CD4-positive, alpha-beta T cell (primary cell): ENCODE results near the gene SCN8A. TPM values are rescaled to one million over a fixed set of nuclear protein-coding genes. Genes with fewer than 3 reads are reported as not detected.

Source experiments
- ATAC-seq: fragments of 200-7000 bp; cut with Tn5 transposase; one replicate; pipeline ENCODE4 v1.10.0; 2022; ENCODE audit warnings: mild to moderate bottlenecking; ENCODE audit not compliant: poor library complexity
- CTCF ChIA-PET: fragments of 350-600 bp; sonication (Branson Sonifier 250); formaldehyde crosslinking; loops from one replicate; lab custom pipeline; 2021; ENCODE audit warnings: antibody characterized with exemption, inconsistent platforms; lab: Charles Lee
- POLR2A ChIA-PET: fragments of 350-600 bp; sonication (Branson Sonifier 250); formaldehyde crosslinking; loops from one replicate; lab custom pipeline; 2021; ENCODE audit warnings: antibody characterized with exemption, inconsistent platforms; lab: Charles Lee
- DNase-seq, 14 experiments: peaks; one replicate each; pipeline ENCODE4 v3.0.0-alpha.2; 2013 to 2020; ENCODE audit warnings: mixed read lengths in 2 of 14
- H3K27ac ChIP-seq, 2 donors: one replicate each; pipeline versions ENCODE4 v1.5.1 to v1.7.0; 2013; ENCODE audit warnings: low read length in 2 of 2, low read depth in 1 of 2, mild to moderate bottlenecking in 1 of 2
- H3K27me3 ChIP-seq, 2 experiments: 1 replicate in 1 of 2; 2 replicates in 1 of 2; pipeline versions ENCODE4 v1.6.1 to v1.7.0; 2013; ENCODE audit warnings: low read length in 2 of 2, control low read depth in 1 of 2, mild to moderate bottlenecking in 1 of 2, moderate library complexity in 1 of 2; ENCODE audit not compliant: insufficient read depth in 2 of 2, control insufficient read depth in 1 of 2
- H3K36me3 ChIP-seq: one replicate; pipeline ENCODE4 v1.6.1; 2013; ENCODE audit warnings: low read length, control low read depth; ENCODE audit not compliant: insufficient read depth
- H3K4me1 ChIP-seq: one replicate; pipeline ENCODE4 v1.6.1; 2013; ENCODE audit warnings: low read length, control low read depth; ENCODE audit not compliant: insufficient read depth
- H3K4me3 ChIP-seq: one replicate; pipeline ENCODE4 v1.5.1; 2013; ENCODE audit warnings: mild to moderate bottlenecking, low read length, moderate library complexity
- H3K9me3 ChIP-seq, 2 experiments: 1 replicate in 1 of 2; 2 replicates in 1 of 2; pipeline versions ENCODE4 v1.6.1 to v1.7.0; 2013; ENCODE audit warnings: low read length in 2 of 2, mild to moderate bottlenecking in 2 of 2, control low read depth in 1 of 2, moderate library complexity in 1 of 2; ENCODE audit not compliant: control insufficient read depth in 1 of 2, insufficient read depth in 1 of 2
- H3K27ac Mint-ChIP-seq: one replicate; pipeline ENCODE4 v1.8.0; 2020; ENCODE audit warnings: mixed read lengths
- H3K27me3 Mint-ChIP-seq: one replicate; pipeline ENCODE4 v1.8.0; 2021; ENCODE audit warnings: mixed read lengths
- H3K36me3 Mint-ChIP-seq: one replicate; pipeline ENCODE4 v1.8.0; 2021; ENCODE audit warnings: low read depth, mixed read lengths
- H3K4me1 Mint-ChIP-seq: one replicate; pipeline ENCODE4 v1.8.0; 2021; ENCODE audit warnings: low read depth, mixed read lengths
- H3K4me3 Mint-ChIP-seq: one replicate; pipeline ENCODE4 v1.8.0; 2020; ENCODE audit warnings: mild to moderate bottlenecking, mixed read lengths
- H3K9me3 Mint-ChIP-seq: one replicate; pipeline ENCODE4 v1.8.0; 2020; ENCODE audit warnings: mixed read lengths
- intact Hi-C, 2 experiments: fragments of 100-400 bp; cut with DNase I in 1 of 2; cut with micrococcal nuclease in 1 of 2; formaldehyde crosslinking; loops; one replicate each; pipeline versions ENCODE4 v1.15.1 to v1.9.0; 2023 to 2025; cut with DNase I, micrococcal nuclease
- total RNA-seq, 174 experiments: library from RNA in 2 of 174; stranded (reverse) in 2 of 174; gene quantifications; one replicate each; pipeline ENCODE4 v1.2.3 and lab custom pipeline; 2021 to 2026
- TF ChIP-seq, protein P1 (sequence below): fragments of 200-600 bp; IDR thresholded peaks from one replicate; pipeline ENCODE4 v1.8.0; 2022; ENCODE audit warnings: antibody characterized with exemption, mild to moderate bottlenecking

SCN8A gene
- total RNA-seq, 2 experiments from 2014 or later = 0.14 to 0.36 TPM

GRCh38 chr12:51645961-51646360, 54.9 kb downstream of the SCN8A start:
- Mint-ChIP-seq H3K9me3 (peaks cover 4% of the 10 kb centered on the region), H3K27me3 (peaks cover 7% of the 10 kb centered on the region), H3K4me1 (no peaks in the 10 kb centered on the region), H3K27ac (no peak overlapping the region), H3K4me3 (no peak overlapping the region), H3K36me3 (no peaks in the 10 kb centered on the region)
- peaks cover 4 to 7% of the 10 kb centered on the region in 2 experiments for H3K9me3 ChIP-seq
- H3K4me1 ChIP-seq = no peaks in the 10 kb centered on the region
- CTCF ChIA-PET = no interaction called here
- ATAC-seq (no peak), DNase-seq (no peak)
- POLR2A ChIA-PET = no interaction called here
- H3K4me3 ChIP-seq = no peak overlapping the region
- no peaks in the 10 kb centered on the region for H3K27me3 ChIP-seq
- intact Hi-C loops = no loop called here
- H3K27ac ChIP-seq = no peak overlapping the region
- H3K36me3 ChIP-seq = no peaks in the 10 kb centered on the region
- TF ChIP-seq, protein P1, sequence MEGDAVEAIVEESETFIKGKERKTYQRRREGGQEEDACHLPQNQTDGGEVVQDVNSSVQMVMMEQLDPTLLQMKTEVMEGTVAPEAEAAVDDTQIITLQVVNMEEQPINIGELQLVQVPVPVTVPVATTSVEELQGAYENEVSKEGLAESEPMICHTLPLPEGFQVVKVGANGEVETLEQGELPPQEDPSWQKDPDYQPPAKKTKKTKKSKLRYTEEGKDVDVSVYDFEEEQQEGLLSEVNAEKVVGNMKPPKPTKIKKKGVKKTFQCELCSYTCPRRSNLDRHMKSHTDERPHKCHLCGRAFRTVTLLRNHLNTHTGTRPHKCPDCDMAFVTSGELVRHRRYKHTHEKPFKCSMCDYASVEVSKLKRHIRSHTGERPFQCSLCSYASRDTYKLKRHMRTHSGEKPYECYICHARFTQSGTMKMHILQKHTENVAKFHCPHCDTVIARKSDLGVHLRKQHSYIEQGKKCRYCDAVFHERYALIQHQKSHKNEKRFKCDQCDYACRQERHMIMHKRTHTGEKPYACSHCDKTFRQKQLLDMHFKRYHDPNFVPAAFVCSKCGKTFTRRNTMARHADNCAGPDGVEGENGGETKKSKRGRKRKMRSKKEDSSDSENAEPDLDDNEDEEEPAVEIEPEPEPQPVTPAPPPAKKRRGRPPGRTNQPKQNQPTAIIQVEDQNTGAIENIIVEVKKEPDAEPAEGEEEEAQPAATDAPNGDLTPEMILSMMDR = no peak

DNA sequence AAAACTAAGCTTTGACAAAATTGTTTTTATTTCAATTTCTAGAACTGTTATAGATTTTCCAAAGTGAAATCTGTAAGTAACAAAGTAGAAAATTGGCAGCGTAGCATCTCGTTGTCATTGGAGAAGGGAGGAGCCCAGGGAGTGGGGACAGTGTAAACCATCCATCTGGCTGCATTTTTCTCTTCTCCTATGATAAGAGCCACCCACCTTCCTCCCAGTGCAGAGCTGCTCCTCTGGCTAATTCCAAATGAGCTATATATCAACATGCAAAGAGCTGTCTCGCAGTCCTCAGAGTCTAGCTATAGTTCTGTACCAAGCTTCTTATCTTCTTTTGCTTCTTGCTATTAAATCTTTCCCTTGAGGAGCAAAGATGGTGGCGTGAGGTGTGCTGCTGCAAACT, 56.6 kb downstream of the SCN8A start:
- Histone ChIP-seq H3K4me3 (no peak overlapping the region), H3K4me1 (no peaks in the 10 kb centered on the region), H3K27ac (no peak overlapping the region), H3K36me3 (no peaks in the 10 kb centered on the region), H3K27me3 (peaks cover 0 to 5% of the 10 kb centered on the region in 2 experiments), H3K9me3 (peaks cover 4 to 7% of the 10 kb centered on the region in 2 experiments)
- H3K4me1 Mint-ChIP-seq = no peaks in the 10 kb centered on the region
- CTCF ChIA-PET = no interaction called here
- no peak overlapping the region for H3K27ac Mint-ChIP-seq
- H3K27me3 Mint-ChIP-seq = peaks cover 7% of the 10 kb centered on the region
- peaks cover 4% of the 10 kb centered on the region for H3K9me3 Mint-ChIP-seq
- POLR2A ChIA-PET = no interaction called here
- H3K36me3 Mint-ChIP-seq = no peaks in the 10 kb centered on the region
- no peak overlapping the region for H3K4me3 Mint-ChIP-seq
- TF ChIP-seq, protein P1 = no peak
- intact Hi-C loops = no loop called here
- ATAC-seq (no peak), DNase-seq (no peak)

DNA sequence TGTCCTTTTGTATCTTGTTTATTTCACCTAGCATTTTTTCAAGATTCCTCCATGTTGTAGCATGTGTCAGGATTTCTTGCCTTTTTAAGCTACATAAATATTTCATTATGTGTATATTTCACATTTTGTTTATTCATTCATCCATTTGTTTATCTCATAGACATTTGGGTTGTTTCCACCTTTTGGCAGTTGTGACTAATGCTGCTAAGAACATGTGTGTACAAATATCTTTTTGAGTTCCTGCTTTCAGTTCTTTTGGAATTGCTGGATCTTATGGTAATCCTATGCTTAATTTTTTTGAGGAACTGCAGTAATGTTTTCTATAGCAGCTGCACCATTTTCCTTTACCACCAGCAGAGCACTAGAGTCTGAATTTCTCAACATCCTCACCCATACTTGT, 62.4 kb downstream of the SCN8A start:
- ChIA-PET POLR2A (no interaction called here), CTCF (no interaction called here)
- H3K4me3 ChIP-seq = no peak overlapping the region
- DNase-seq (no peak), ATAC-seq (no peak)
- Mint-ChIP-seq H3K9me3 (peaks cover 4% of the 10 kb centered on the region), H3K36me3 (no peaks in the 10 kb centered on the region), H3K27me3 (peaks cover 11% of the 10 kb centered on the region), H3K4me3 (no peak overlapping the region), H3K27ac (no peak overlapping the region), H3K4me1 (no peaks in the 10 kb centered on the region)
- intact Hi-C loops = no loop called here
- H3K36me3 ChIP-seq = no peaks in the 10 kb centered on the region
- H3K4me1 ChIP-seq = no peaks in the 10 kb centered on the region
- peaks cover 4 to 7% of the 10 kb centered on the region in 2 experiments for H3K9me3 ChIP-seq
- H3K27me3 ChIP-seq = peaks cover 3 to 5% of the 10 kb centered on the region in 2 experiments
- no peak overlapping the region for H3K27ac ChIP-seq
- TF ChIP-seq, protein P1 = no peak
